OCI-LY3 (cell line): Measurements from ENCODE around the gene RPS16.

Source experiments
- EZH2phosphoT487 ChIP-seq: fragments of 200-600 bp; shearing (Covaris generic); IDR thresholded peaks from 2 replicates; pipeline ENCODE4 v1.6.1; 2018; ENCODE audit warnings: antibody characterized with exemption, mixed run types, low read depth
- TF ChIP-seq, protein P1 (sequence below): fragments of 200-600, 300-600 bp; sonication (generic); IDR thresholded peaks from 2 replicates; pipeline ENCODE4 v1.5.1; 2014; ENCODE audit warnings: antibody characterized with exemption, low read length, low read depth

DNA sequence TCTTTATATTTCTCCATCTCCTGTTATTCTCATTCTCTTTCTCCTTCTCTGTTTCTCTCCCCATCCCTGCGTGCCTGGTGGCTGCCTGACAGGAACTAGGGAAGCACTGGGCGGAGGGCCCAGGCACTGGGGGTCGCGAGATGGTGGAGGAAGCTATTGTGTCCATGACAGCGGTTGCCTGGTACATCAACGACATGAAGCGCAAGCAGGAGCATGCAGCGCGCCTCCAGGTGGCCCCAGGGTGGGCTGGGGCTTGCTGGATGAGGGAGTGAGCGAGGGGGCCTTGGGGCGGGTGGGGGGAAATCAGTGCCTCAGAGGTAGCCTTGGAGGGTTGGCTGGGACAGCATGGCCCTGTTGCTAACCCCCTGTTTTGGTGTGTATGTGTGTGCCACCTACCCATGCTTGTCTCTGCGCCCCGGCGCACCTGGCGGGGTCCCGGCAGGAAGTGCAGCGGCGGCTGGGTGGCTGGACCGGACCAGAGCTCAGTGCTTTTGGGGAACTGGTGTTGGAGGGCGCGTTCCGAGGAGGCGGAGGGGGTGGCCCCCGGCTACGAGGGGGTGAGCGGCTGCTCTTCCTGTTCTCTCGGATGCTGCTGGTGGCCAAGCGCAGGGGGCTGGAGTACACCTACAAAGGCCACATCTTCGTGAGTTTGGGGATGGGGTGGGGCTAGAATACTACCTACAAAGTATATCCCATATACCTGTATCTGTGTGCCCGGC, 18.1 kb downstream of the RPS16 start:
- TF ChIP-seq, protein P1, sequence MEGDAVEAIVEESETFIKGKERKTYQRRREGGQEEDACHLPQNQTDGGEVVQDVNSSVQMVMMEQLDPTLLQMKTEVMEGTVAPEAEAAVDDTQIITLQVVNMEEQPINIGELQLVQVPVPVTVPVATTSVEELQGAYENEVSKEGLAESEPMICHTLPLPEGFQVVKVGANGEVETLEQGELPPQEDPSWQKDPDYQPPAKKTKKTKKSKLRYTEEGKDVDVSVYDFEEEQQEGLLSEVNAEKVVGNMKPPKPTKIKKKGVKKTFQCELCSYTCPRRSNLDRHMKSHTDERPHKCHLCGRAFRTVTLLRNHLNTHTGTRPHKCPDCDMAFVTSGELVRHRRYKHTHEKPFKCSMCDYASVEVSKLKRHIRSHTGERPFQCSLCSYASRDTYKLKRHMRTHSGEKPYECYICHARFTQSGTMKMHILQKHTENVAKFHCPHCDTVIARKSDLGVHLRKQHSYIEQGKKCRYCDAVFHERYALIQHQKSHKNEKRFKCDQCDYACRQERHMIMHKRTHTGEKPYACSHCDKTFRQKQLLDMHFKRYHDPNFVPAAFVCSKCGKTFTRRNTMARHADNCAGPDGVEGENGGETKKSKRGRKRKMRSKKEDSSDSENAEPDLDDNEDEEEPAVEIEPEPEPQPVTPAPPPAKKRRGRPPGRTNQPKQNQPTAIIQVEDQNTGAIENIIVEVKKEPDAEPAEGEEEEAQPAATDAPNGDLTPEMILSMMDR: no peak
- no peak for TF ChIP-seq EZH2phosphoT487
